Left lung (tissue), 14 donors: ENCODE results near the gene SYCE1L. TPM values are rescaled to one million over a fixed set of nuclear protein-coding genes. Genes with fewer than 3 reads are reported as not detected.
"Not testable (repeated sequence)": the region's sequence is repeated elsewhere in the genome, so short reads cannot be mapped to it uniquely, and the experiment has no call there.

Source experiments
- ATAC-seq: fragments of 200-7000 bp; cut with Tn5 transposase; one replicate; pipeline ENCODE4 v1.9.1; 2020; ENCODE audit warnings: moderate library complexity
- DNase-seq, 4 donors: peaks; one replicate each; pipeline ENCODE4 v3.0.0-alpha.2; 2013 to 2020
- H3K27ac ChIP-seq, 2 donors: fragments of 200-600 bp; sonication (generic) in 1 of 2; one replicate each; pipeline versions ENCODE4 v1.5.0 to v1.8.0; 2020 to 2021
- H3K27me3 ChIP-seq, 2 donors: fragments of 200-600 bp; sonication (generic) in 1 of 2; one replicate each; pipeline versions ENCODE4 v1.5.0 to v1.8.0; 2020 to 2021
- H3K36me3 ChIP-seq, 2 donors: fragments of 200-600 bp; sonication (generic) in 1 of 2; one replicate each; pipeline versions ENCODE4 v1.5.0 to v1.8.0; 2020 to 2021
- H3K4me1 ChIP-seq, 2 donors: fragments of 200-600 bp; one replicate each; pipeline ENCODE4 v1.8.0; 2021
- H3K4me3 ChIP-seq, 2 donors: fragments of 200-600 bp; sonication (generic) in 1 of 2; one replicate each; pipeline versions ENCODE4 v1.5.0 to v1.8.0; 2020 to 2021; ENCODE audit warnings: mild to moderate bottlenecking in 1 of 2
- H3K9me3 ChIP-seq, 2 donors: fragments of 200-600 bp; sonication (generic) in 1 of 2; one replicate each; pipeline versions ENCODE4 v1.5.0 to v1.8.0; 2020 to 2021
- intact Hi-C, 2 donors: fragments of 100-400 bp; cut with DNase I; formaldehyde crosslinking; loops; one replicate each; pipeline versions ENCODE4 v1.11.2 to v1.14.2; 2022
- long read RNA-seq, 12 donors: library from polyadenylated mRNA in 2 of 12; unstranded in 2 of 12; transcript quantifications; one replicate each; pipeline ENCODE4 v2.0.0 and lab custom pipeline, GENCODE V29; 2019 to 2026
- polyA plus RNA-seq, 6 donors: library from polyadenylated mRNA; unstranded; fragments of 120-200 nt; gene quantifications; one replicate each; pipeline ENCODE4 v1.2.1, GENCODE V29; 2013; ENCODE audit not compliant: insufficient read length in 6 of 6
- total RNA-seq, 2 donors: library from RNA; stranded (reverse); fragmentation: NEBNext Ultra II Directional; extraction: Animal tissue kit (Norgen Biotek cat#: 25700); gene quantifications; one replicate each; pipeline ENCODE4 v1.2.1, GENCODE V29; 2021
- TF ChIP-seq, protein P1 (sequence below), 2 donors: fragments of 200-600 bp; sonication (generic) in 1 of 2; IDR thresholded peaks; one replicate each; pipeline versions ENCODE4 v1.5.0 to v1.8.0; 2021; ENCODE audit warnings: antibody characterized with exemption in 2 of 2
- donor health status: DM: no; HTN: yes; CAD: no.
- donor health status: DM: no; HTN: no; CAD: no.

SYCE1L gene, protein sequence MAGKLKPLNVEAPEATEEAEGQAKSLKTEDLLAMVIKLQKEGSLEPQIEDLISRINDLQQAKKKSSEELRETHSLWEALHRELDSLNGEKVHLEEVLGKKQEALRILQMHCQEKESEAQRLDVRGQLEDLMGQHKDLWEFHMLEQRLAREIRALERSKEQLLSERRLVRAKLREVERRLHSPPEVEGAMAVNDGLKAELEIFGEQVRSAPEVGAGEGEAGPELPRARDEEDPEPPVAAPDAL
- 1 to 10 TPM; 4.0 to 5.7 TPM for total RNA-seq
- polyA plus RNA-seq = 1 to 10 TPM; 2.2 to 5.6 (median 3.5) TPM
- long read RNA-seq, donor 1, partial matches to known transcripts = 6 of 6 reads
- long read RNA-seq, donor 1, other reads (novel, unspliced or antisense) = 0 of 6 reads
- long read RNA-seq, donor 2, partial matches to known transcripts = 6 of 6 reads
- long read RNA-seq, donor 2, other reads (novel, unspliced or antisense) = 0 of 6 reads
- long read RNA-seq, donor 3, partial matches to known transcripts = 7 of 11 reads
- long read RNA-seq, donor 3, other reads (novel, unspliced or antisense) = 0 of 11 reads
- long read RNA-seq, donor 4, partial matches to known transcripts = 7 of 8 reads
- long read RNA-seq, donor 4, other reads (novel, unspliced or antisense) = 1 of 8 reads
- long read RNA-seq, donor 5, partial matches to known transcripts = 7 of 8 reads
- long read RNA-seq, donor 5, other reads (novel, unspliced or antisense) = 0 of 8 reads
- long read RNA-seq, donor 6, partial matches to known transcripts = 8 of 8 reads
- long read RNA-seq, donor 6, other reads (novel, unspliced or antisense) = 0 of 8 reads
- long read RNA-seq, donor 7, partial matches to known transcripts = 7 of 8 reads
- long read RNA-seq, donor 7, other reads (novel, unspliced or antisense) = 0 of 8 reads
- long read RNA-seq, donor 8 = 0 reads
- long read RNA-seq, donor 9 = 0 reads
- long read RNA-seq, donor 10, partial matches to known transcripts = 1 of 1 reads
- long read RNA-seq, donor 10, other reads (novel, unspliced or antisense) = 0 of 1 reads
- long read RNA-seq, donor 11 = 0 reads
- long read RNA-seq, donor 12, partial matches to known transcripts = 0 of 1 reads
- long read RNA-seq, donor 12, other reads (novel, unspliced or antisense) = 0 of 1 reads

DNA sequence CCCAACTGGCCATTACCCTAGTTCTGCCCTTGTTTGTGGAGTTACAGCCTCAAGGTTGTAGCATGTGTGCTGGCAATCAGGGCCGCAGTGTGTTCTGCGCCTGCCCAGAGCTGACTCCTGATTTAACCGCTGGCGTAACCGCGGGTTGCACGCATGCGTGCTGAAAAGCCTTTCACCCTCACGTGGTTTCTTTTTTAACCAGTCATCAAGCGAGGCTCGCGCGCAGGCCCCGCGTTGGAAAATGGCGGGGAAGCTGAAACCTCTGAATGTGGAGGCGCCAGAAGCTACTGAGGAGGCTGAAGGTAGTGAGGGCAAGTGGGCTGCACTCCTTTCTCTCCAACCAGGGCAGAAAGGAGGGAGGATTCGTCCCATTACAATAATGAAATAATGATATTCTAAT is at the start of gene SYCE1L:
Gene SYCE1L, plus strand, starts transcription at position 198 of the 400 bp plus-strand sequence. Its CDS starts 44 bp downstream, at position 242.
- TF ChIP-seq, protein P1, sequence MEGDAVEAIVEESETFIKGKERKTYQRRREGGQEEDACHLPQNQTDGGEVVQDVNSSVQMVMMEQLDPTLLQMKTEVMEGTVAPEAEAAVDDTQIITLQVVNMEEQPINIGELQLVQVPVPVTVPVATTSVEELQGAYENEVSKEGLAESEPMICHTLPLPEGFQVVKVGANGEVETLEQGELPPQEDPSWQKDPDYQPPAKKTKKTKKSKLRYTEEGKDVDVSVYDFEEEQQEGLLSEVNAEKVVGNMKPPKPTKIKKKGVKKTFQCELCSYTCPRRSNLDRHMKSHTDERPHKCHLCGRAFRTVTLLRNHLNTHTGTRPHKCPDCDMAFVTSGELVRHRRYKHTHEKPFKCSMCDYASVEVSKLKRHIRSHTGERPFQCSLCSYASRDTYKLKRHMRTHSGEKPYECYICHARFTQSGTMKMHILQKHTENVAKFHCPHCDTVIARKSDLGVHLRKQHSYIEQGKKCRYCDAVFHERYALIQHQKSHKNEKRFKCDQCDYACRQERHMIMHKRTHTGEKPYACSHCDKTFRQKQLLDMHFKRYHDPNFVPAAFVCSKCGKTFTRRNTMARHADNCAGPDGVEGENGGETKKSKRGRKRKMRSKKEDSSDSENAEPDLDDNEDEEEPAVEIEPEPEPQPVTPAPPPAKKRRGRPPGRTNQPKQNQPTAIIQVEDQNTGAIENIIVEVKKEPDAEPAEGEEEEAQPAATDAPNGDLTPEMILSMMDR (IDR thresholded peaks at IDR 0.05) = no peak
- ATAC-seq = no peak
- peaks cover 0 to 72% of the 10 kb centered on the region in 2 donors for H3K36me3 ChIP-seq
- no peak within 1 kb of the TSS for H3K4me3 ChIP-seq
- DNase-seq = no peak
- H3K27me3 ChIP-seq = no peaks in the 10 kb centered on the region
- no peak within 1 kb of the TSS for H3K27ac ChIP-seq
- no peaks in the 10 kb centered on the region for H3K9me3 ChIP-seq
- intact Hi-C loops = no loop called here
- no peaks in the 10 kb centered on the region for H3K4me1 ChIP-seq

DNA sequence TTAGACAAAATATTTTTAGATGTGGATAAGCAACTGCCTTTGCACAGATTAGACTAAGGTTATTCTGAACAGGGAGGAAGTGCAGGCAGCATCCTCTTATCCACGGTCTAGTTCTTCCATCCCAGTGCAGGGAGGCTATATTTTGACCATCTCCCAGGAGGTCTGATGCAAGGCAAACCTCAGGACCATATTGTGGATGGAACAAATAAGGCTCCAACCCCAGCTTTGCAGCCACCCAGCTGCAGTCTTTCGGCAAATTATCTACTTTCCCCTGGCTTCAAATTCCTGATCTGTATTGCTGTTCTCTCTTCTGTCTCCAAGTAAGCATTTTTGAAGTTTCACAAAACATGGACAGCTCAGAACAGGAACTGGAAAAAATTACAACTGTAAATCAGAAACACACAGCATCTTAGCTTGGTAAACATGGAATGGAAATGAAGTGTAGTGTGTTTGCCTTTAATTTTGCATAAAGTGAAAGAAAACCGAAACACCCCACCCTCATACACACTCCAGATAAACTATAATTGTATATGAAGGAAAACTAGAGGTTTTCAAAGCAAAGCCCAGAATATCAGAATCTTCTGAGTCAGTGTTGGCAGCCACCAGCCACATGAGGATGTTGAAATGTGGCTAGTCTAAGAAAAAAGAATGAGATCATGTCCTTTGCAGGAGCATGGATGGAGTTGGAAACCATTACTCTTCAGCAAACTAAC is 41.7 kb upstream of the SYCE1L start:
- Histone ChIP-seq H3K27ac (no peak overlapping the region), H3K27me3 (no peaks in the 10 kb centered on the region), H3K9me3 (no peaks in the 10 kb centered on the region), H3K36me3 (no peaks in the 10 kb centered on the region), H3K4me3 (no peak overlapping the region), H3K4me1 (no peaks in the 10 kb centered on the region)
- intact Hi-C loops = no loop called here
- ATAC-seq = peak; percentile 33
- DNase-seq = no peak
- TF ChIP-seq, protein P1 (IDR thresholded peaks at IDR 0.05) = no peak

DNA sequence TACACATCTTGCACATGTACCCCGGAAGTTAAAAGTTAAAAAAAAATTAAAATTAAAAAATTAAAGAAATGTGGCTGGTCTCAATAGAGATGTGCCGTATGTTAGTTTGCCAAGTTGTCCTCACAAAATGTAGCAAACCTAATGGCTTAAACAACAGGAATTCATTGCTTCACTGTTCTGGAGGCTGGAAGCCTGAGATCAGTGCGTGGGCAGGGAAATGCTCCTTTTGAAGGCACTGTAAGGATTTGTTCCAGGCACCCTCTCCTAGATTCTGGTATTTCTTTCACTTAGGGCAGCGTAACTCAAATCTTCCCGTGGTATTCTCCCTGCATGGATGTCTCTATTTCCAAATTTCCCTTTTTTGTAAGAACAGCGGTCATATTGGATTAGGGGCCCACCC is 40.9 kb upstream of the SYCE1L start:
- DNase-seq (no peak), ATAC-seq (no peak)
- Histone ChIP-seq H3K27me3 (no peaks in the 10 kb centered on the region), H3K4me3 (no peak overlapping the region), H3K9me3 (no peaks in the 10 kb centered on the region), H3K27ac (no peak overlapping the region), H3K36me3 (no peaks in the 10 kb centered on the region), H3K4me1 (no peaks in the 10 kb centered on the region)
- TF ChIP-seq, protein P1 (IDR thresholded peaks at IDR 0.05) = no peak
- intact Hi-C loops = no loop called here

DNA sequence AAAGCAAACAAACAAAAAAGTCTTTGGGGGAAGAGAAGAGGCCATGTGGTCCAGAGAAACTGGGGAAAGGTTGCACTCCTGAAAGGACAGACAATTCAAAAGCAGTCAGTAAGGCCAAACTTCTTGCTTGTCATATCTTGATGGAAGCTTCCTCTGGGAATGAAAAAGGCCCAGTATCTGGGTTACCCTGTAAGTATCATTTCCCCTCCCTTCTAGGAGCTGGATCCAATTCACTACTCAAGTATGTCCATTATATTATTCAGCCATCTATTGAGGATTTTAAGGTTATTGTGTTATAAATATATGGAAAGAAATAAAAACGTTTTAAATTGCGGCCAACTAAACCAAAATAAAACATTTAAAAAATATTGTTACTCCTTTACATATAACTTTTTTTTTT is 34.2 kb upstream of the SYCE1L start:
- H3K27ac ChIP-seq = no peak overlapping the region
- intact Hi-C loops = loop anchor here in 1 of 2 donors (10.0 kb wide), 1 partner anchor 1370 kb away; no protein-coding TSS in a partner anchor

DNA sequence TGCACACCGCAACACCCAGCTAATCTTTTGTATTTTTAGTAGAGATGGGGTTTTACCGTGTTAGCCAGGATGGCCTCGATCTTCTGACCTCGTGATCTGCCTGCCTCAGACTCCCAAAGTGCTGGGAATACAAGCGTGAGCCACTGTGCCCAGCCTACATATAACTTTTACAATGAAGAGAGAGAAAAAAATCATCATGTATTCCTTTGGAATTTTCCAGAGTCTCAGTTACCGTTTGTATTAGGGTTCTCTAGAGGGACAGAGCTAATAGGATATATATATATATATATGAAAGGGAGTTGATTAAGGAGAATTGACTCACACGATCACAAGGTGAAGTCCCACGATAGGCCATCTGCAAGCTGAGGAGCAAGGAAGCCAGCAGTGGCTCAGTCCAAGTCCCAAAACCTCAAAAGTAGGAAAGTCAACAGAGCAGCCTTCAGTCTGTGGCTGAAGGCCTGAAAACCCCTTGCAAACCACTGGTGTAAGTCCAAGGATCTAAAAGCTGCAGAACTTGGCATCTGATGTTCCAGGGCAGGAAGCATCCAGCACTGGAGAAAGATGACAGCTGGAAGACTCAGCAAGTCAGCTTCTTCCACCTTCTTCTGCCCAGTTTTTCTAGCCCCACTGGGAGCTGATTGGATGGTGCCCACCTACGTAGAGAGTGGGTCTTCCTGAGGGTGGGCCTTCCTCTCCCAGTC is 33.5 kb upstream of the SYCE1L start:
- H3K4me1 ChIP-seq, H3K9me3 ChIP-seq, H3K36me3 ChIP-seq, ATAC-seq, H3K27ac ChIP-seq, H3K27me3 ChIP-seq, DNase-seq, H3K4me3 ChIP-seq: not testable (repeated sequence)
- intact Hi-C loops = loop anchor here in 1 of 2 donors (10.0 kb wide), 1 partner anchor 1371 kb away; no protein-coding TSS in a partner anchor

More for the DNA sequence above, 34.2 kb upstream of the SYCE1L start:
- ATAC-seq (no peak), DNase-seq (no peak)
- Histone ChIP-seq H3K36me3 (no peaks in the 10 kb centered on the region), H3K27me3 (no peaks in the 10 kb centered on the region), H3K4me3 (no peak overlapping the region), H3K4me1 (no peaks in the 10 kb centered on the region), H3K9me3 (no peaks in the 10 kb centered on the region)
- TF ChIP-seq, protein P1 (IDR thresholded peaks at IDR 0.05) = no peak
